ENCODE measurements around the gene DHX40.
"Not testable (repeated sequence)": the region's sequence is repeated elsewhere in the genome, so short reads cannot be mapped to it uniquely, and the experiment has no call there.

DHX40 gene

DNA sequence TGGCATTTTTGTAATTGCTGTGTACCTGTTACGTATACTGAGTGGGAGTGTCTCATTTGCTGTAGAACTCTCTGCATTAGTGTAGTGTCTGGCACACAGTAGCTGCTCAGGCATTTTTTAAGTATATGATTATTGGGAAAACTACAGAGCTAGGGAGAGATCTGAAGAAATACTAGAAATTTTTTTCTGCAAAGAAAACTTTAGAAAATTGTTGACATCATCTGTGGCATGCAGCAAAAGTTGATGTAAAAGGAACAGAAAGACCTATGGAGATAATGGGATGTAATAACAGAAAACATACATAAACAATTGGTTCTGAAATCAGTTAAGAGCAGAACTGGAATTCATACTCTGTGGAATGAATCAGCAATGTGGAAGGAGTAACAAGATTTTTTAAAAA, 65.9 kb downstream of the DHX40 start:
- no peak for DNase-seq

DNA sequence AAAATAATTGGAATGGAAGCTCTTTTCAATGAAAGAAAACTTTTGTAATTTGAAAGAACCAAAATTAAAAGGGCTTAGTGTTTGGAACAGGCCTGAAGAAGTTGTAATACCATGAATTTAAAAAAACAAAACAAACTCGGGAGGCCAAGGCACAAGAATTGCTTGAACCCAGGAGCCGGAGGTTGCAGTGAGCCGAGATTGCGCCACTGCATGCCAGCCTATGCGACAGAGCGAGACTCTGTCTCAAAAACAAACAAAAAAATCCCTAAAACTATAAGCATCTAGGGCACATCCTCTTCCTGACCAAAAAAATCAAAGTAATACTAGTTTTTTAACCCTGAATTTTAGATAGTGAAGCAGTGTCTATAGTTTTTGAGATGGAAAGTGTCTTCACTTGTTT, 67.0 kb downstream of the DHX40 start:
- DNase-seq: no peak

- DNase-seq: no peak
These were observed 68.4 kb downstream of the DHX40 start for GRCh38 chr17:59633658-59634359.

DNA sequence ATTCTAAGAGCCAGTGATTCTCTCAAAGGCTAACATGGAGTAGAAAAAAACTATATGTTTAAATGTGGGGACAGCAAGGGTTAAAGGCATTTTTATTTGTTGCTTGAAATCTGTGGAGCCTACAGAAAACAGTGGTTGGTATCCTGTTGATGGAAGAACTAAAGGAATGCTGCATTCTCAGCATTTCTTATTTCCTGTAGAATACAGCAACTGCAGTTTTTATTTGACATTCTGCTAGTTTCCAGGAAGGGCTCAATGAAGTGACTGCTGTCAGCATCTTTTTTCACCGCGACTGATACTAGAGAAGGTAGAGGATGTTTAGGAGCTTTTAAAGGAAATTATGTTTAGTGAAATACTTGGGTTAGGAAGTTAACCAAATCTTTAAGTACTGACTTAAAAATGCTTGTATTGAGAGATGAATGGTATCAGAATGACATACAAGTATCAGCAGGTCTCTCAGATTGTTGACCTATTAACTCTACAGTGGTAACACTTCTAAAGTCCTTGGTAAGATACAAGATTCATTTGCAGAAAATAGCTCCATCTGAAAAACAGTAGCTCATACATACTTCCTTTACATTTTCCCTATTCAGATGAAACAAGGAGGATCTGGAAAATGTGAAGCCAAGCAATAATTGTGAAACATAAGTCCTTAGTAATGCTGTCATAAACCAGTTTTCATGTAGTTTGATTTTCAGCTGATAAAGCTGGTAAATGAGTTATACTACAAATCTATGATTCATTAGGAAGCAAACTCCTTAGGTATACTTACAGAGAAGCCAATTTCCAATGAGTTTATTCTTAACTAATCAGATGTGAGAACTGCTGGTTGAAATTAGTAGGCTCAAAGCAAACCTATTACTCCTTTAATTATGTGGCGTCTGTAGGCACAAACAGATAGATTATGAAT, 69.5 kb downstream of the DHX40 start:
- DNase-seq: no peak

DNA sequence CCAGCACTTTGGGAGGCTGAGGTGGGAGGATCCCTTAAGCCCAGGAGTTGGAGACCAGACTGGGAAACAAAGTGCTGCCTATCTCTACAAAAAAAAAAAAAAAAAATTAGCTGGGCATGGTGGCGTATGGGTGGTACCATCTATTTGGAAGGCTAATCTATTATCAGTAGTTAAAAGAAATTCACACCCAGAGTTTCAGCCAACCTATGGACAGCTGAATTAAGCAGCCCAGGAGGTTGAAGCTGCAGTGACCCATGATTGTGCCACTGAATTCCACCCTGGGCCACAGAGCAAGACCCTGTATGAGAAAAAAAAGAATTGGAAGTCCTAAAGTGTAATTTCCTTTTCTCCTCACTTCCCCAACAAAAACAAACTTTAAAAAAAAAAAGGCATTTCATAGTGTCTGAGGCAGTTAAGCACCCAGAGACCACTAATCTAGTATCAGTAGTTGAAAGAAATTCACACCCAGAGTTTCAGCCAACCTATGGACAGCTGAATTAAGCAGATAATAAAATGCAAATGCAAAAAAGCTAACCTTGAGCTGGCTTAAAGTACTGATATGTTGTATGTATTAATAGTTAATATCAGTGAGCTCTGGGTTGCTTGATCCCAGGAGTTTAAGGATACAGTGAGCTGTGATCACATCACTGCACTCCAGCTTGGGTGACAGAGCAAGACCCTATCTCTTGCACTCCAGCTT, 72.4 kb downstream of the DHX40 start:
- DNase-seq: no peak

DNA sequence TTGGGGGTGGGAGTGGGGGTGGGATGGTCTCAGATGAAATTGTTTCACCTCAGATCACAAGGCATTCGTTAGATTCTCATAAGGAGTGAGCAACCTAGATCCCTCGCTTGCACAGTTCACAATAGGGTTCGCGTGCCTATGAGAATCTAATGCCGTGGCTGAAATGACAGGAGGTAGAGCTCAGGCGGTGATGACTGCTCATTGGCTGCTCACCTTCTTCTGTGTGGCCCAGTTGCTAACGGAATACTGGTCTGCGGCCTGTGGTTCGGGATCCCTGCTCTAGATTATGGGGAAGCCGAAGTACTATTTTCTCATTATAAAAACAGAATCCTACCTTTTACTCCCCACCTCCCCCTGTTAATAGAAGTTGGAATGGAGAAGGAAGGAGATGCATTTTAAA, 73.1 kb downstream of the DHX40 start:
- no peak for DNase-seq

GRCh38 chr17:59641799-59642484, 76.5 kb downstream of the DHX40 start:
- DNase-seq: no peak

GRCh38 chr17:59642565-59642964, 77.2 kb downstream of the DHX40 start:
- no peak for DNase-seq

GRCh38 chr17:59643159-59644140, 78.0 kb downstream of the DHX40 start:
- DNase-seq: no peak

- DNase-seq: no peak
These were observed 81.9 kb downstream of the DHX40 start for GRCh38 chr17:59647288-59647687.

DNA sequence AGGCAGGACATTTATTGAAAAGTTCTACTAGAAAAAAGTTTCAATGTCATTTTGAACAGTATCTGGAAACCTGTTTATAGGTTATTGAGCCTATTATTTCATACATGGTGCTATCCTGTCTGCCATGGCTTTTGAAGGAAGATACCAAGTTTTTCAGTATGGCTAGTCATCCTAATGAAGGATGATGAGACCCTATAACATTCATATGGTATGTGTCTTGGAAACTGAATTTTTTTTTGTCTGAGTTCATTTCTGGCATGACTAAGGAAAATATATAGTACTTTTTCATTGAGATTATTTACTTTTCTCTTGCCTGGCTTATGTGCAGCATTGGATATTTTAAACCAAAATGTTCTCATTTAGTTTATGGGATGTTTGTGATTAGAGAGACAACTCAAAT, 84.5 kb downstream of the DHX40 start:
- no peak for DNase-seq

- no peak for DNase-seq
These were observed 85.2 kb downstream of the DHX40 start for GRCh38 chr17:59650642-59651041.

DNA sequence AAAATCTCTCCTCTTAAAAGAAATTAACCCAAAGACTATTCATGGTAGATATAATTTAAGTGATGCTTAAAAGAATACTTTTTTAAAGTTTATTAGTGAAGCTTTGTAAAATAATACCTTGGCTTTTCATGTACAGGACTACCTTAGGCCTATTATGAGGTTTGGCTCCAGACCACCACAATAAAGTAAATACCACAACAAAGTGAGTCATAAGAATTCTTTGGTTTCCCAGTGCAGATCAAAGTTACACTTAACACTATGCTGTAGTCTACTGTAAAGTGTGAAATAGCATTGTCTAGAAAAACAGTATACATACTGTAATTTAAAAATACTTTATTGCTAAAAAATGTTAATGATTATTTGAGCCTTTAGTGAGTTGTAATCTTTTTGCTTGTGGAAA, 85.9 kb downstream of the DHX40 start:
- DNase-seq: no peak

- DNase-seq: no peak
These were observed 86.7 kb downstream of the DHX40 start for GRCh38 chr17:59652119-59652518.

DNA sequence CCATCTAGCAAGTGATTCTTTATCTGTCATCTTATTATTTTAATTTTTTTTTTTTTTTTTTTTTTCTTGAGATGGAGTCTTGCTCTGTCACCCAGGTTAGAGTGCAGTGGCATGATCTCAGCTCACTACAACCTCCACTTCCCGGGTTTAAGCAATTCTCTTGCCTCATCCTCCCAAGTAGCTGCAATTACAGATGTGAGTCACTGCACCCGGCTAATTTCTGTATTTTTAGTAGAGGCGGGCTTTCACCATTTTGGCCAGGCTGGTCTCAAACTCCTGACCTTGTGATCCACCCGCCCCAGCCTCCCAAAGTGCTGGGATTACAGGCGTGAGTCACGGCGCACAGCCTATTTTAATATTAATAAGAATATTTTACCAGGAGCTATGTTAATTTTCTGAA, 91.2 kb downstream of the DHX40 start:
- DNase-seq: not testable (repeated sequence)

Data from DMS79 (cell line).